OCI-LY3 (cell line): ENCODE data around the gene BNC2.

ENCODE experiments used
- EZH2phosphoT487 ChIP-seq: fragments of 200-600 bp; shearing (Covaris generic); IDR thresholded peaks from 2 replicates; pipeline ENCODE4 v1.6.1; 2018; ENCODE audit warnings: antibody characterized with exemption, mixed run types, low read depth
- TF ChIP-seq, protein P1 (sequence below): fragments of 200-600, 300-600 bp; sonication (generic); IDR thresholded peaks from 2 replicates; pipeline ENCODE4 v1.5.1; 2014; ENCODE audit warnings: antibody characterized with exemption, low read length, low read depth

GRCh38 chr9:16813838-16814237, 56.6 kb downstream of the BNC2 start:
- TF ChIP-seq, protein P1, sequence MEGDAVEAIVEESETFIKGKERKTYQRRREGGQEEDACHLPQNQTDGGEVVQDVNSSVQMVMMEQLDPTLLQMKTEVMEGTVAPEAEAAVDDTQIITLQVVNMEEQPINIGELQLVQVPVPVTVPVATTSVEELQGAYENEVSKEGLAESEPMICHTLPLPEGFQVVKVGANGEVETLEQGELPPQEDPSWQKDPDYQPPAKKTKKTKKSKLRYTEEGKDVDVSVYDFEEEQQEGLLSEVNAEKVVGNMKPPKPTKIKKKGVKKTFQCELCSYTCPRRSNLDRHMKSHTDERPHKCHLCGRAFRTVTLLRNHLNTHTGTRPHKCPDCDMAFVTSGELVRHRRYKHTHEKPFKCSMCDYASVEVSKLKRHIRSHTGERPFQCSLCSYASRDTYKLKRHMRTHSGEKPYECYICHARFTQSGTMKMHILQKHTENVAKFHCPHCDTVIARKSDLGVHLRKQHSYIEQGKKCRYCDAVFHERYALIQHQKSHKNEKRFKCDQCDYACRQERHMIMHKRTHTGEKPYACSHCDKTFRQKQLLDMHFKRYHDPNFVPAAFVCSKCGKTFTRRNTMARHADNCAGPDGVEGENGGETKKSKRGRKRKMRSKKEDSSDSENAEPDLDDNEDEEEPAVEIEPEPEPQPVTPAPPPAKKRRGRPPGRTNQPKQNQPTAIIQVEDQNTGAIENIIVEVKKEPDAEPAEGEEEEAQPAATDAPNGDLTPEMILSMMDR, result no peak
- no peak for TF ChIP-seq EZH2phosphoT487
